Endothelial cell (in vitro differentiated cells): ENCODE measurements around the gene BTG2. TPM values are rescaled to one million over a fixed set of nuclear protein-coding genes. Genes with fewer than 3 reads are reported as not detected.

Experiments
- DNase-seq: peaks from one replicate; pipeline ENCODE4 v3.0.0; 2021; ENCODE audit warnings: low spot score
- H3K27ac Mint-ChIP-seq: one replicate; pipeline ENCODE4 v1.8.0; 2021; ENCODE audit warnings: mixed read lengths, inconsistent platforms; ENCODE audit not compliant: unreplicated experiment
- H3K27me3 Mint-ChIP-seq: one replicate; pipeline ENCODE4 v1.8.0; 2021; ENCODE audit warnings: mild to moderate bottlenecking, moderate library complexity, mixed read lengths, inconsistent platforms; ENCODE audit not compliant: unreplicated experiment
- H3K36me3 Mint-ChIP-seq: one replicate; pipeline ENCODE4 v1.8.0; 2021; ENCODE audit warnings: mild to moderate bottlenecking, low read depth, mixed read lengths, inconsistent platforms; ENCODE audit not compliant: unreplicated experiment
- H3K4me1 Mint-ChIP-seq: one replicate; pipeline ENCODE4 v1.8.0; 2021; ENCODE audit warnings: mild to moderate bottlenecking, mixed read lengths, inconsistent platforms; ENCODE audit not compliant: unreplicated experiment
- H3K4me3 Mint-ChIP-seq: one replicate; pipeline ENCODE4 v1.8.0; 2021; ENCODE audit warnings: mild to moderate bottlenecking, mixed read lengths, inconsistent platforms; ENCODE audit not compliant: unreplicated experiment
- H3K9me3 Mint-ChIP-seq: one replicate; pipeline ENCODE4 v1.8.0; 2021; ENCODE audit warnings: mixed read lengths, inconsistent platforms; ENCODE audit not compliant: unreplicated experiment
- total RNA-seq: library from RNA; stranded (reverse); fragmentation: NEBNext Ultra II Directional; extraction: Animal tissue kit (Norgen Biotek cat#: 25700); gene quantifications from one replicate; pipeline ENCODE4 v1.2.1, GENCODE V29; 2021; ENCODE audit not compliant: unreplicated experiment
- TF ChIP-seq, protein P1 (sequence below): fragments of 200-600 bp; sonication (generic); IDR thresholded peaks from one replicate; pipeline ENCODE4 v1.5.0; 2021; ENCODE audit warnings: antibody characterized with exemption; ENCODE audit not compliant: unreplicated experiment

Gene BTG2
- total RNA-seq, 1 donor from 2014 or later: 80.0 TPM

DNA sequence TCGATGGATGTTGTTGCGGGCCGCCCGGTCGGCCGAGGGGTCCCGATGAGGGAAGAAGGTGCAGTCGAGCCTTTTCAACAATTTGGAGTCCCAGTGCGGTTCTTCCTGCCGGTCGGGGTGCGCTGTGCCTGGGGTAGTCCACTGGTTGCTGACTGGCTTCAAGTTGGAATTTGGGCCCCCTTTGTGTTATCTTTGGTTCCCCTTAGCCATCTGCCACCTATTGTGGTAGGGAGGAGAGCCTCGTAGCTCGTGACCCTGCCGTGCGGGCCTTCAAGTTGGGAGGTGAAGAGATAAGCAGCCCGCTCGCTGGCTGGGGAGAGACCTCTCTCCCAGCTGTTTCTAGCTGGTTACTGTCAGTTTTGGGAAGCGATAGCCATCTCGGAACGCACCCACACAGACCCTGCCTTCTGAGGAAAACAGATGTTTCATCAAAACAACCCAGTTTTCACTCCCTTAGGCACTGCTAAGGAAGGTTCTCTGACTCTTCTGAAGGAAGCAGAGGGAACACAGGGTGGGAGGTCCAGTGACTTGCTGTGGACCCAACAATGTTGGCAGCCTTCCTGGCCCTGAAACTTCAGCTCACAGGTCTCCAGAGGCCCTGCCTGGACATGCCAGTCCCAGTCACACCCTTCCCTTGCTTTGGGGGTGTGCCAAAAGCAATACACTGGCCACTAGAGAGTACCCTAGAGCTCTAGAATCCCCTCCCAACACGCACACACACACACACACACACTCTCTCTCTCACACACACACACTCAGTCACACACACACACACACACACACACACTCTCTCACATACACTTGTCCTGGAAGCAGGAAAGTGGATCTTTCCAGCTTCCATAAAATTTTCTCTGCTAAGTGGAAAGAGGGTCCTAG lies 1.0 kb downstream of the BTG2 start:
- Mint-ChIP-seq H3K4me1 (peaks cover 64% of the 10 kb centered on the region), H3K27me3 (peaks cover 18% of the 10 kb centered on the region), H3K27ac (peak overlapping the region; percentile 77), H3K36me3 (peaks cover 43% of the 10 kb centered on the region), H3K9me3 (no peaks in the 10 kb centered on the region), H3K4me3 (peak overlapping the region; percentile 95)
- DNase-seq: no peak
- TF ChIP-seq, protein P1, sequence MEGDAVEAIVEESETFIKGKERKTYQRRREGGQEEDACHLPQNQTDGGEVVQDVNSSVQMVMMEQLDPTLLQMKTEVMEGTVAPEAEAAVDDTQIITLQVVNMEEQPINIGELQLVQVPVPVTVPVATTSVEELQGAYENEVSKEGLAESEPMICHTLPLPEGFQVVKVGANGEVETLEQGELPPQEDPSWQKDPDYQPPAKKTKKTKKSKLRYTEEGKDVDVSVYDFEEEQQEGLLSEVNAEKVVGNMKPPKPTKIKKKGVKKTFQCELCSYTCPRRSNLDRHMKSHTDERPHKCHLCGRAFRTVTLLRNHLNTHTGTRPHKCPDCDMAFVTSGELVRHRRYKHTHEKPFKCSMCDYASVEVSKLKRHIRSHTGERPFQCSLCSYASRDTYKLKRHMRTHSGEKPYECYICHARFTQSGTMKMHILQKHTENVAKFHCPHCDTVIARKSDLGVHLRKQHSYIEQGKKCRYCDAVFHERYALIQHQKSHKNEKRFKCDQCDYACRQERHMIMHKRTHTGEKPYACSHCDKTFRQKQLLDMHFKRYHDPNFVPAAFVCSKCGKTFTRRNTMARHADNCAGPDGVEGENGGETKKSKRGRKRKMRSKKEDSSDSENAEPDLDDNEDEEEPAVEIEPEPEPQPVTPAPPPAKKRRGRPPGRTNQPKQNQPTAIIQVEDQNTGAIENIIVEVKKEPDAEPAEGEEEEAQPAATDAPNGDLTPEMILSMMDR: no peak

DNA sequence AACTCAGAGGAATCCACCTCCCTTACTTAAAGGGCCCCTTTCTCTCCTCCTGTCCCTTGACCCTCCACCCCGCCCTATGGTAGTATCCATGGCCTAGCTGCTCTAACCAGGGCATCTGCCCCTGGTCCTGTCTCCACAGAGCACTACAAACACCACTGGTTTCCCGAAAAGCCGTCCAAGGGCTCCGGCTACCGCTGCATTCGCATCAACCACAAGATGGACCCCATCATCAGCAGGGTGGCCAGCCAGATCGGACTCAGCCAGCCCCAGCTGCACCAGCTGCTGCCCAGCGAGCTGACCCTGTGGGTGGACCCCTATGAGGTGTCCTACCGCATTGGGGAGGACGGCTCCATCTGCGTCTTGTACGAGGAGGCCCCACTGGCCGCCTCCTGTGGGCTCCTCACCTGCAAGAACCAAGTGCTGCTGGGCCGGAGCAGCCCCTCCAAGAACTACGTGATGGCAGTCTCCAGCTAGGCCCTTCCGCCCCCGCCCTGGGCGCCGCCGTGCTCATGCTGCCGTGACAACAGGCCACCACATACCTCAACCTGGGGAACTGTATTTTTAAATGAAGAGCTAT lies 1.7 kb downstream of the BTG2 start:
- TF ChIP-seq, protein P1: no peak
- Mint-ChIP-seq H3K27me3 (peaks cover 18% of the 10 kb centered on the region), H3K4me1 (peaks cover 62% of the 10 kb centered on the region), H3K4me3 (peak overlapping the region; percentile 95), H3K36me3 (peaks cover 44% of the 10 kb centered on the region), H3K9me3 (no peaks in the 10 kb centered on the region), H3K27ac (peak overlapping the region; percentile 44)
- no peak for DNase-seq

GRCh38 chr1:203307641-203308126 lies 2.4 kb downstream of the BTG2 start:
- peaks cover 59% of the 10 kb centered on the region for H3K4me1 Mint-ChIP-seq
- H3K9me3 Mint-ChIP-seq: no peaks in the 10 kb centered on the region
- TF ChIP-seq, protein P1: no peak
- no peak for DNase-seq
- peak overlapping the region; percentile 95 for H3K4me3 Mint-ChIP-seq
- peaks cover 18% of the 10 kb centered on the region for H3K27me3 Mint-ChIP-seq
- no peak overlapping the region for H3K27ac Mint-ChIP-seq
- H3K36me3 Mint-ChIP-seq: peaks cover 44% of the 10 kb centered on the region

- TF ChIP-seq, protein P1: no peak
- peaks cover 15% of the 10 kb centered on the region for H3K27me3 Mint-ChIP-seq
- no peaks in the 10 kb centered on the region for H3K9me3 Mint-ChIP-seq
- H3K4me1 Mint-ChIP-seq: peaks cover 51% of the 10 kb centered on the region
- DNase-seq: no peak
- H3K27ac Mint-ChIP-seq: peak overlapping the region; percentile 55
- peaks cover 44% of the 10 kb centered on the region for H3K36me3 Mint-ChIP-seq
- peak overlapping the region; percentile 95 for H3K4me3 Mint-ChIP-seq
Measured at GRCh38 chr1:203308328-203308922, 3.1 kb downstream of the BTG2 start.
